Stomach (tissue), 4 donors: ENCODE results near the gene ANKRD33B.

Experiments
- CTCF ChIP-seq, 7 experiments: fragments of 450-650 bp in 4 of 7; fragments of 200-600 bp in 3 of 7; sonication (generic) in 3 of 7; IDR thresholded peaks; one replicate each; pipeline ENCODE4 v1.5.1; 2016 to 2019; ENCODE audit warnings: antibody characterized with exemption in 7 of 7, control low read depth in 2 of 7, mild to moderate bottlenecking in 1 of 7
- EP300 ChIP-seq: sonication (generic); formaldehyde crosslinking; IDR thresholded peaks from one replicate; pipeline ENCODE4 v1.6.1; 2017; ENCODE audit warnings: antibody characterized with exemption
- POLR2A ChIP-seq, 4 donors: fragments of 450-650 bp; IDR thresholded peaks; one replicate each; pipeline ENCODE4 v1.6.1; 2016; ENCODE audit warnings: antibody characterized with exemption in 4 of 4, control low read depth in 2 of 4, mild to moderate bottlenecking in 1 of 4, moderate library complexity in 1 of 4
- POLR2AphosphoS5 ChIP-seq, 3 donors: sonication (generic); formaldehyde crosslinking; IDR thresholded peaks; one replicate each; pipeline ENCODE4 v1.6.1; 2016; ENCODE audit warnings: antibody characterized with exemption in 3 of 3

GRCh38 chr5:10604975-10605374, 41.1 kb downstream of the ANKRD33B start:
- TF ChIP-seq CTCF (IDR thresholded peaks at IDR 0.05) (no peak), POLR2A (IDR thresholded peaks at IDR 0.05) (no peak), POLR2AphosphoS5 (IDR thresholded peaks at IDR 0.05) (no peak), EP300 (no peak)
